CD14-positive monocyte (primary cell): Measurements from ENCODE around the gene CTSE. TPM values are rescaled to one million over a fixed set of nuclear protein-coding genes. Genes with fewer than 3 reads are reported as not detected.

ENCODE experiments used
- DNase-seq, 3 donors: peaks; one replicate each; pipeline ENCODE4 v3.0.0-alpha.2; 2011 to 2022
- H2AFZ ChIP-seq: 2 replicates; pipeline ENCODE4 v1.6.0; 2012; ENCODE audit warnings: mild to moderate bottlenecking, low read depth, low read length, inconsistent platforms; ENCODE audit not compliant: insufficient read depth, poor library complexity, severe bottlenecking
- H3K27ac ChIP-seq, 2 donors: 1 replicate in 1 of 2; 2 replicates in 1 of 2; pipeline ENCODE4 v1.5.1; 2012 to 2013; ENCODE audit warnings: low read length in 2 of 2, control low read depth in 1 of 2, inconsistent platforms in 1 of 2, low read depth in 1 of 2, mild to moderate bottlenecking in 1 of 2
- H3K27me3 ChIP-seq, 2 donors: one replicate each; pipeline versions ENCODE4 v1.6.0 to v1.6.1; 2011 to 2013; ENCODE audit warnings: low read length in 2 of 2; ENCODE audit not compliant: control insufficient read depth in 2 of 2, insufficient read depth in 2 of 2
- H3K36me3 ChIP-seq, 2 donors: replicated peaks in 1 of 2; 1 replicate in 1 of 2; 2 replicates in 1 of 2; pipeline versions ENCODE4 v1.5.1 to v1.6.1; 2012 to 2013; ENCODE audit warnings: low read length in 2 of 2, control low read depth in 1 of 2, inconsistent platforms in 1 of 2, mild to moderate bottlenecking in 1 of 2; ENCODE audit not compliant: insufficient read depth in 2 of 2, control insufficient read depth in 1 of 2
- H3K4me1 ChIP-seq, 2 donors: 1 replicate in 1 of 2; 2 replicates in 1 of 2; pipeline versions ENCODE4 v1.5.1 to v1.6.1; 2012 to 2013; ENCODE audit warnings: low read length in 2 of 2, control low read depth in 1 of 2, inconsistent platforms in 1 of 2, mild to moderate bottlenecking in 1 of 2, moderate library complexity in 1 of 2; ENCODE audit not compliant: insufficient read depth in 2 of 2, control insufficient read depth in 1 of 2
- H3K4me2 ChIP-seq: replicated peaks from 2 replicates; pipeline ENCODE3; 2012; ENCODE audit warnings: low read length, moderate library complexity, mild to moderate bottlenecking; ENCODE audit not compliant: poor library complexity, severe bottlenecking; ENCODE audit errors: extremely low read depth
- H3K4me3 ChIP-seq, 3 experiments: fragments of 200-600 bp in 1 of 3; sonication (generic) in 1 of 3; replicated peaks in 1 of 3; 1 replicate in 2 of 3; 2 replicates in 1 of 3; pipeline ENCODE4 v1.5.1; 2011 to 2013; ENCODE audit warnings: low read length in 3 of 3, mild to moderate bottlenecking in 3 of 3, control low read depth in 2 of 3, low read depth in 2 of 3, inconsistent platforms in 1 of 3, moderate library complexity in 1 of 3
- H3K79me2 ChIP-seq: 2 replicates; pipeline ENCODE4 v1.6.0; 2012; ENCODE audit warnings: mild to moderate bottlenecking, control low read depth, inconsistent platforms, low read length, moderate library complexity; ENCODE audit not compliant: insufficient read depth
- H3K9ac ChIP-seq: 2 replicates; pipeline ENCODE4 v1.6.0; 2017; ENCODE audit warnings: low read length, mild to moderate bottlenecking; ENCODE audit not compliant: insufficient read depth, poor library complexity, severe bottlenecking
- H3K9me3 ChIP-seq, 2 donors: replicated peaks in 1 of 2; 1 replicate in 1 of 2; 2 replicates in 1 of 2; pipeline versions ENCODE4 v1.5.1 to v1.6.1; 2012 to 2013; ENCODE audit warnings: low read length in 2 of 2, control low read depth in 1 of 2; ENCODE audit not compliant: control insufficient read depth in 1 of 2, insufficient read depth in 1 of 2
- H4K20me1 ChIP-seq: 2 replicates; pipeline ENCODE4 v1.6.0; 2012; ENCODE audit warnings: mild to moderate bottlenecking, low read length, control low read depth, moderate library complexity; ENCODE audit not compliant: insufficient read depth
- H3K27ac Mint-ChIP-seq, 7 donors: one replicate each; pipeline ENCODE4 v1.8.0; 2020; ENCODE audit warnings: mild to moderate bottlenecking in 7 of 7, mixed read lengths in 7 of 7, moderate library complexity in 6 of 7, inconsistent platforms in 2 of 7
- H3K27me3 Mint-ChIP-seq, 3 donors: one replicate each; pipeline ENCODE4 v1.8.0; 2021 to 2022; ENCODE audit warnings: low read depth in 3 of 3, mild to moderate bottlenecking in 3 of 3, mixed read lengths in 3 of 3, moderate library complexity in 3 of 3, inconsistent platforms in 1 of 3
- H3K36me3 Mint-ChIP-seq, 2 donors: one replicate each; pipeline ENCODE4 v1.8.0; 2020; ENCODE audit warnings: mixed read lengths in 2 of 2, inconsistent platforms in 1 of 2, mild to moderate bottlenecking in 1 of 2
- H3K4me1 Mint-ChIP-seq: one replicate; pipeline ENCODE4 v1.8.0; 2020; ENCODE audit warnings: mild to moderate bottlenecking, mixed read lengths
- H3K4me3 Mint-ChIP-seq, 2 donors: one replicate each; pipeline ENCODE4 v1.8.0; 2020; ENCODE audit warnings: mild to moderate bottlenecking in 2 of 2, mixed read lengths in 2 of 2, moderate library complexity in 1 of 2
- H3K9me3 Mint-ChIP-seq, 7 donors: one replicate each; pipeline ENCODE4 v1.8.0; 2020 to 2022; ENCODE audit warnings: mixed read lengths in 7 of 7, mild to moderate bottlenecking in 6 of 7, moderate library complexity in 6 of 7, inconsistent platforms in 2 of 7
- CTCF ChIP-seq: fragments of 200-600 bp; IDR thresholded peaks from one replicate; pipeline ENCODE4 v1.8.0; 2022; ENCODE audit warnings: antibody characterized with exemption, mild to moderate bottlenecking
- WGBS: methylation state at CpG from one replicate; pipeline ENCODE4 v1.1.5; 2013; ENCODE audit warnings: missing lambda C conversion rate; ENCODE audit not compliant: insufficient coverage; 5-methylcytosine and 5-hydroxymethylcytosine counted together
- intact Hi-C, 2 donors: fragments of 100-400 bp; cut with micrococcal nuclease; formaldehyde crosslinking; loops; one replicate each; pipeline versions ENCODE4 v1.15.0 to v1.15.1; 2023
- polyA plus RNA-seq, 3 donors: library from polyadenylated mRNA; depleted of rRNA in 1 of 3; unstranded in 2 of 3; stranded (reverse) in 1 of 3; fragments of 300-500 nt in 2 of 3; fragments of >200 nt in 1 of 3; fragmentation: Illumina TruSeq in 2 of 3; gene quantifications; 1 replicate in 2 of 3; 2 replicates in 1 of 3; pipeline ENCODE4 v1.2.3, GENCODE V29; 2012 to 2021

The CTSE gene
- polyA plus RNA-seq, 3 donors, result not detected

GRCh38 chr1:206068314-206068713 lies 44.6 kb upstream of the CTSE start:
- H4K20me1 ChIP-seq, result no peaks in the 10 kb centered on the region
- H3K4me1 Mint-ChIP-seq, result peaks cover 39% of the 10 kb centered on the region
- WGBS, result 0% methylated on average over 1 of the region's 1 CpG
- H3K36me3 Mint-ChIP-seq, result no peaks in the 10 kb centered on the region
- H2AFZ ChIP-seq, result no peak overlapping the region
- no peak for TF ChIP-seq CTCF
- no peaks in the 10 kb centered on the region for H3K9me3 ChIP-seq
- H3K27me3 Mint-ChIP-seq, result peaks cover 0 to 3% (median 0%) of the 10 kb centered on the region in 3 donors
- H3K9me3 Mint-ChIP-seq, result peaks cover 0 to 2% (median 0%) of the 10 kb centered on the region in 7 donors
- no peak overlapping the region for H3K27ac ChIP-seq
- intact Hi-C loops, result no loop called here
- H3K4me1 ChIP-seq, result peaks cover 29 to 37% of the 10 kb centered on the region in 2 donors
- DNase-seq, result no peak
- no peaks in the 10 kb centered on the region for H3K79me2 ChIP-seq
- H3K4me2 ChIP-seq, result peak overlapping the region; percentile 59
- peak overlapping the region in 3 of 7 donors; percentile 2 to 61 (median 20) for H3K27ac Mint-ChIP-seq
- no peak overlapping the region for H3K4me3 ChIP-seq
- H3K4me3 Mint-ChIP-seq, result peak overlapping the region in 1 of 2 donors; percentile 68
- H3K36me3 ChIP-seq, result no peaks in the 10 kb centered on the region
- H3K9ac ChIP-seq, result peak overlapping the region; percentile 18
- H3K27me3 ChIP-seq, result no peaks in the 10 kb centered on the region

GRCh38 chr1:206067486-206068227 lies 44.0 kb upstream of the CTSE start:
- no peak for TF ChIP-seq CTCF
- H3K9ac ChIP-seq, result peak overlapping the region; percentile 18
- H3K9me3 ChIP-seq, result no peaks in the 10 kb centered on the region
- peak overlapping the region; percentile 59 for H3K4me2 ChIP-seq
- 0% methylated on average over 1 of the region's 8 CpGs for WGBS
- no peaks in the 10 kb centered on the region for H3K36me3 Mint-ChIP-seq
- peak overlapping the region in 1 of 3 experiments; percentile 31 for H3K4me3 ChIP-seq
- H3K4me1 ChIP-seq, result peaks cover 29 to 37% of the 10 kb centered on the region in 2 donors
- H3K27ac ChIP-seq, result no peak overlapping the region
- no peaks in the 10 kb centered on the region for H3K27me3 ChIP-seq
- H3K36me3 ChIP-seq, result no peaks in the 10 kb centered on the region
- peak overlapping the region; percentile 48 for H2AFZ ChIP-seq
- H3K9me3 Mint-ChIP-seq, result peaks cover 0 to 4% (median 0%) of the 10 kb centered on the region in 7 donors
- H3K4me3 Mint-ChIP-seq, result peak overlapping the region; percentile 25 to 68
- H4K20me1 ChIP-seq, result no peaks in the 10 kb centered on the region
- H3K27ac Mint-ChIP-seq, result peak overlapping the region in 4 of 7 donors; percentile 12 to 64 (median 34)
- peaks cover 0 to 2% (median 0%) of the 10 kb centered on the region in 3 donors for H3K27me3 Mint-ChIP-seq
- no peaks in the 10 kb centered on the region for H3K79me2 ChIP-seq
- DNase-seq, result no peak
- intact Hi-C loops, result no loop called here
- peaks cover 39% of the 10 kb centered on the region for H3K4me1 Mint-ChIP-seq
